ENCODE data around the gene ZFP42.
"Not testable (repeated sequence)": the region's sequence is repeated elsewhere in the genome, so short reads cannot be mapped to it uniquely, and the experiment has no call there.

ZFP42 gene

DNA sequence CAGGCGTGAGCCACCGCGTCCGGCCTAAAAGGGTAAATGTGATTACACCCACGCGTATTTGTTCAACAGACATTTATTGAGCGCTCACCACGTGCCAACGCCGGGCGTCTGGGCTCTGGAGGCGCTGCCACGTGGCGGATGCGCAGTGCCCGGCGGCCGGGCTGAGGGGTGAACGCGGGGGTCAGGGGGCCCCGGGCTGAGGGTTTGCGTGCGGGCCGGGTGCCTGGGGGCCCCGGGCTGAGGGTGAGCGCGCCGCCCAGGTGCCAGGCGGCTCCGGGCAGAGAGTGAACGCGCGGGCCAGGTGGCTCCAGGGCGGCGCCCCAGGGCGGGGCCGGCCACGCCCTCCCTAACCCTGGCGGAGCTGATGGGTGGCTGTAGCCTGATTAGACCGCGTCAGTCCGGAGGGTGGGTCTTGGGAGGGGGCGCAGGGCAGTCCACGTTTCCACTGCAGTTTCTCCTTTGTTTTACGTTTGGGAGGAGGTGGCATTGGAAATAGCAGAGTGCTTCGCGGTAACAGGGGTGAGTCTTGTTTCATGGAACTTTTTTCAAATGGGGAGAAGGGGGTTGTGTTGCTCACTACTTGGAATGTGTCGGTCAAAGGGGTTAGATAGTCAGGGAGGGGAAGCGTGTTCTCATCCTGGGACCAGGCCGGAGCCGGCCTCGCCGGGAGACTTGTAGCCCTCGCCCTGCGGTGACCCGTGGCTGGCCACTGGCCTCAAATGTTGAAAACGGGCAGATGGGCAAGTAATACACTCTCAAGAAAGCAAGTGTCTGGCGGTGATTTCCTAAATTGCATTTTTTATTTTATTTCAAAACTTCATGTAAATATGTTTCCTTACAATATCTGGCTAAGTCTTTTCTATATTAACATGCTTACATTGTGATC, at the start of gene ZFP42:
ZFP42 (plus strand) TSS at position 450 of the 886 bp plus-strand sequence. CDS start 7,037 bp downstream, outside the sequence.
- DNase-seq (ENCODE audit: low read depth in 1 of 2, low spot score in 1 of 2): no peak

DNA sequence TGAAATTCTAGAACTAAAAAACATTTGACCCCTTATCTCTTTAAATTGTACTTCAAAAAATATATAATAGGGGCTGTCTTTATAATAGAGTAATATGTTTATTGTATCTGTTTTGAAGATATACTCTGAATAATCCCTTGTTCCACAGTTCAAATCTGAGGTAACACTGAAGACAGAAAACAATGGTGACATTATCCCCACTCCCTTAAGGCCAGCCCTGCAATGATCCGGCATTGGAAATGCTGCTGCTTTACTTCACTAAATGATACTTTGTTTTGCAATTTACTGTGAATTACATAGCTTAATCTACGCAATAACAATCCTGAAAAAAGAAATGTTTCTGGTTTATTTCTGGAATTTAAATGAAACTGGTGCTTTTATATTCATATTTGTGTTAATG, 34.4 kb upstream of the ZFP42 start:
- DNase-seq (ENCODE audit: low read depth in 1 of 2, low spot score in 1 of 2): no peak

DNA sequence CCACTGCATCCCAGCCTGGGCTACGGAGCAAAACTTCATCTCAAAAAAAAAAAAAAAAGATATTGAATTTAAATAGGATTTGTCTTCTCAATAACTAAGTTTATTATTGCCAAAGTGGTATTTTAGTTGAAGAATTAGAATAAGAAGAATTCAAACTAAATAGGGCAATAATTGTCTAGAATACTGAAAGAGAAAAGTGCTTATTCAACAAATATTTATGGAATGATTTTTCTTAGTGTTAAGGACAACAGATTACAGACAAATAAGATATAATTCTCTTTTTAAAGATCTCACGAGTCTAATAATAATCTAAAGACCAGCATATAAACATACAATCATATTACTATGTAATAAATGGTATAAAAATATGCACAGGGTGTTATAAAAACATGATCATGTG, 33.6 kb upstream of the ZFP42 start:
- DNase-seq (ENCODE audit: low read depth in 1 of 2, low spot score in 1 of 2): no peak

DNA sequence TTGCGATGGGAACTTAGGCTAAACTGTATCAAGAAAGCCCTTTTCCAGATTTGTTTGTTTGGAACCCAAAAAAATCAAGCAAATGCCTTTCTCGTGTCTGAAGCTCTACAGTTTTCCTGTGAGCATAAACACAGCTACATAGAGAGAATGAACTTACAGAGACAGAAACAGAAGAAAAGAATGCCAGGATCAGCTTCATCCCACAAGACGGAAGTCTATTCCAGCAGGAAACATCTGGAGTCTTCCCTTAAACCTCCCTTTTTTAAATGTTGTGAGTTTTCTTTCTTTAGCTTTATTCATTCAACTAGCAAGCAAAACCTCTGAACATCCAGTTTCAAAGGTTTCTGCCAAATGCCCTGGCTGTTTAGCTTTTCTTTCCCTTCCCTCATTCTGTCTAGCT, 32.6 kb upstream of the ZFP42 start:
- no peak for DNase-seq (ENCODE audit: low read depth in 1 of 2, low spot score in 1 of 2)

DNA sequence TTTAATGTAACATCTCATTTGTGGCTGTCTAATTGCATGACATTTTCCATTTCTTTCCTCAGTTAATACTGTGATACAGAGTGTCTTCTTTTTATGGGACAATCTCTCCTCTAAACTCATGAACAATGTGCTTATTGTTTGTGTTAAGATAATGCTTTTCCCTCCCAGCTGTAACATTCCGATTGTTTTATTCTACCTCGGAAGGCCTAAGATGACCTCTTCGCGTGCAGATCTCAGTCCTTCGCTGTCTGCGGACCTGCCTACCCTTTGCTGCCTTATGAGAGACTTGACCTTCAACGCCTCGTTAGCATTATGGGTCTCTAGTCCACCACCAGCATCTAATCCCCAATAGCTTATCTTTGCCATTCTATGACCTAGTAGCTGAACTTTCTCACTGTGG, 29.8 kb upstream of the ZFP42 start:
- no peak for DNase-seq (ENCODE audit: low read depth in 1 of 2, low spot score in 1 of 2)

DNA sequence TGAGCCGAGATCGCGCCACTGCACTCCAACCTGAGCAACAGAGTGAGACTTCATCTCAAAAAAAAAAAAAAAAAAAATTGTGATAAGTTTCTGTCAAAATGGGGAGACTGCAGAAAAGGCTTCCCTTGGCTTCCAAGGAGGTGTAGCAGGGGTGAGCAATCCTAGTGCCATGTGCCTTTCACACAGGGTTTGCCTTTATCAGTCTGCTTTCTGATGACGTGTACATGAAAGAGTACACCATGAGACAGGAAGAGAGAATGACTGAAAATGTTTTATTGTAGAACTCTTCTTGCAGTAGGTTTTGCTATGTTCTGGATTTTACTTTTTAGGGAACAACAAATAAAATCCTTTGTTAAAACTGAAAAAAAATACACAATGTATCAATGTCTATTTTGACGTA, 23.4 kb upstream of the ZFP42 start:
- no peak for DNase-seq (ENCODE audit: low read depth in 1 of 2, low spot score in 1 of 2)

DNA sequence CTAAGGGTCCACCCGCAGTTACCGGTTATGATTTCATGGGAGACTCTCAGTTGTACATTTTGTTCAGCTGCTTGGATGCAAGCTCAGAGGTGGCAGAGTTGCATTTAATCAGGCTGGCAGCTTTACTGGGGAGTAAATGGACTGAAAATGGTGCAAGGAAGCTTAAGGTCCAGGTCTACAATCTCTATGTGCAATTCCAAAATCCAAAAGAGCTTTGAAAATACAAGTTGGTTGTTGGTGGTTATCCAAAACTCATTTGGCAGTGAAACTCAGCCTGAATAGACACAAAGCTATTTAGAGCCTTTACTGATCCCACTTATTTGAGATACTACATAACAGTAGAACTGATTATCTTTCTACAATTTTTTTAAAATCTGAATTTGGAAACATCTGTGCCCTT, 11.8 kb upstream of the ZFP42 start:
- DNase-seq (ENCODE audit: low read depth in 1 of 2, low spot score in 1 of 2): no peak

DNA sequence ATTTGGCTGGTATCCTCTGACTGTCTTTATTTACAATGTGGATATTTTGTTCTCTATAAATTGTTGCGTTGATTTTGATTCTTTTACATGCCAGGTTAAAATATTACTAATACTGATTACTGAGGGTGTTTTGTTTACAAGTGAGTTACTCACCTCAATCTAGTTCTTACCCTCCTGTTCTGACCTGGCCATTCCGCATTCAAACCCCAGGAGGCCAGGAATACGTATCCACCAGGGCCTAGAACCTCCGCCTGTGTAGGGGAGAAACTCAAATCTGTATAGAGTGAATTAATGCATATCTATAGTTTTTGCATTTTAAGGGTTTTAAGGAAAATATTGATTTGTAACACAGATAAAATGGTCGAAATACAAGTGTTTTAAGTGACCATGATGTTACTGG, 2.6 kb upstream of the ZFP42 start:
- no peak for DNase-seq (ENCODE audit: low read depth in 1 of 2, low spot score in 1 of 2)

DNA sequence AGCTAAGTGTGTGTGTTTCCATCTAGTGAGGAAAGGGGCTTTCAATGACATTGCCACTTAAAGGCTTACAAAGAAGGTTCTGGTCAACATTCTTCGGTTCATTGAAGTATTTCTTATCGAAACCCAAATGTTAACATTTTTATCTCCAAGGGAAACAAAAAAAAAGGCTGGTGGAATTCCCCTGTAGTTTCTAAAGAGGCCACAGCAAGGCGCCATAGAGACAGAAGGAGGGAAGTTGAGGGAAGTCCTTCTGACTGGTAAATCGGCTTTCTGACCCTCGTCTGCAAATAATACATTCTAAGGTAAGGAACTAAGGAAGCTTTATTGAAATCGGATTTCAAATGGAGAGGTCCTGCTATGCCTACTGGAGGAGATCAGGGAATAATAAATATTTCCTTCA, 1.7 kb upstream of the ZFP42 start:
- DNase-seq (ENCODE audit: low read depth in 1 of 2, low spot score in 1 of 2): no peak

DNA sequence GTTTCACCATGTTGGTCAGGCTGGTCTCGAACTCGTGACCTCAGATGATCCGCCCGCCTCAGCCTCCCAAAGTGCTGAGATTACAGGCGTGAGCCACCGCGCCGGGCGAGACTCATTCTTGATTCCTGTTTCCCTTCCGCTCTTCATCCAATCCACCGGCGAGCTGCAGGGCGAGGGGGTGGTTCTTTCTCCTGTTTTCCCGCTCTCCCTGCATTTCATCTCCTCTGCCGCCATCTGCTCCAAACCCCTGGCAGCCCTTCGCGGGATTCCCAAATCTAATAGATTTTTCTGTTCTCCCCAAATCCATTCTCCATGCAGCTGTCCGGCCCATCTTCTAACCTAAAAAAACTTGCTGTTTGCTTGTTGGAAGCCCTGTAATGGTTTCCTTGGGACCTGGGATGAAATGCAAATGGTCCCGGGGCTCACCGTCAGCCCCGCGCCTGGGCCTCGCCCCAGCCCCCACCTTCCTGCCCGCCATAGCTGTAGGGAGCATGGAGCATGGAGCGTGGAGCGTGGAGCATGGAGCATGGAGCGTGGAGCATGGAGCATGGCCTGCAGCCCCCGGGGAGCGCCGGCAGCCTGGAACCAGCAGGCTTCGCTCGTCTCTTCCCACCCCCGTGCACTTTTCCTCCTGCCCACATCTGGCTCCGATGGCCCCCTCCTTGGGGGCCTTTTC, 1.1 kb downstream of the ZFP42 start:
- DNase-seq (ENCODE audit: low read depth in 1 of 2, low spot score in 1 of 2): no peak

DNA sequence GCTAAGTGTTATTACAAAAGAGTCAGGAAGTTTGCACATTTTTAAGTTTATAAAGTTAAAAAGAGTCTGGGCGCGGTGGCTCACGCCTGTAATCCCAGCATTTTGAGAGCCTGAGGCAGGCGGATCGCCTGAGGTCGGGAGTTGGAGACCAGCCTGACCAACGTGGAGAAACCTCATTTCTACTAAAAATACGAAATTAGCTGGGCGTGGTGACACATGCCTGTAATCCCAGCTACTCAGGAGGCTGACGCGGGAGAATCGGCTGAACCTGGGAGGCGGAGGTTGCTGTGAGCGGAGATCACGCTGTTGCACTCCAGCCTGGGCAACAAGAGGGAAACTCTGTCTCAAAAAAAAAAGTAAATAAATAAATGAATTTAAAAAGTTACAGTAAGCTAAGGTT, 2.4 kb downstream of the ZFP42 start:
- not testable (repeated sequence) for DNase-seq (ENCODE audit: low read depth in 1 of 2, low spot score in 1 of 2)

DNA sequence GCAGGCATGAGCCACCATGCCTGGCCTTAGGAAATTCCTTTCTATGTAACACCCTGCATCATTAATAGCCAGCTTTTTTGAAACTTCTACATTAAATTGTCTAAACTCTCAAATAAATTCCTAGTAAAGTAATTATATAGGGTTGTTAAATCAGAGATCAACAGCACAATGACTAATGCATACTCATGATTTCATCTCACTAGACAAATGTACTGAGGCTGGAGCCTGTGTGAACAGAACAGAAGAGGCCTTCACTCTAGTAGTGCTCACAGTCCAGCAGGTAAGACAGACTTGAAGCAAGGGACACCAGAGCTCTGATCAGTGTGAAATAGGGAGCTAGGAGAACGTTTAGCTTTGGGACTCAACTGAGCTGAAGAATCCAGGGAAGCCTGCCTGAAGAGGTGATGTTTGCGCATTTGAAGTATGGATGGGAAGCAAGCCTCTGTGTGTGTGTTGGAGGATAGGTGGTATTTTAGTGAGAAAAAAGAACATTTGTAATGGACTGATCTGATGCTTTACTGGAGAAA, 3.9 kb downstream of the ZFP42 start:
- DNase-seq (ENCODE audit: low read depth in 1 of 2, low spot score in 1 of 2): no peak

DNA sequence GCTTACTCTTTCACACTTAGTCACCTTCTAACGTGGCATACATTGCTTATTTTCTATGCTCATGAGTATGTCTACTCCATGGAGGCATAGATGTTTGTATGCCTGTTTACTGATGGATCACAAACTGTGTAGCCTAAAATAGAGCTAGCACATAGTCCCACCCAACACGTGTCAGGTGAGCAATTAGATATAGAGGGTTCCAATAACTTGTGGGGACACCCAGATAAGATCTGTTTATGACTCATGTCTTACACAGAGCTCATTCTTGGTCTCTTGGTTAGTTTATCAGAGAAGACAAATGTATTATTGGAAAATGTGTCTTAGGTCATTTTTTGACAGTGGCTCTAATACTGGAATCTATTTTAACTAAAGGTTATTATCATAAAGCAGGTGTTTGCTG, 6.8 kb downstream of the ZFP42 start:
- DNase-seq (ENCODE audit: low read depth in 1 of 2, low spot score in 1 of 2): no peak

DNA sequence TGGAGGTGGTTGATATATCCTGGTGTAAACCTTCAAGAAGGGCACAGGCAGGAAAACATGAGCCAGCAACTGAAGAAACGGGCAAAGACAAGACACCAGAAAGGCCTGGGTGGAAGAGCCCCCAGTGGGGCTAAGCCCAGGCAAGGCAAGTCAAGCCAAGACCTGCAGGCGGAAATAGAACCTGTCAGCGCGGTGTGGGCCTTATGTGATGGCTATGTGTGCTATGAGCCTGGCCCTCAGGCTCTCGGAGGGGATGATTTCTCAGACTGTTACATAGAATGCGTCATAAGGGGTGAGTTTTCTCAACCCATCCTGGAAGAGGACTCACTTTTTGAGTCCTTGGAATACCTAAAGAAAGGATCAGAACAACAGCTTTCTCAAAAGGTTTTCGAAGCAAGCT, 7.2 kb downstream of the ZFP42 start:
- DNase-seq (ENCODE audit: low read depth in 1 of 2, low spot score in 1 of 2): no peak

DNA sequence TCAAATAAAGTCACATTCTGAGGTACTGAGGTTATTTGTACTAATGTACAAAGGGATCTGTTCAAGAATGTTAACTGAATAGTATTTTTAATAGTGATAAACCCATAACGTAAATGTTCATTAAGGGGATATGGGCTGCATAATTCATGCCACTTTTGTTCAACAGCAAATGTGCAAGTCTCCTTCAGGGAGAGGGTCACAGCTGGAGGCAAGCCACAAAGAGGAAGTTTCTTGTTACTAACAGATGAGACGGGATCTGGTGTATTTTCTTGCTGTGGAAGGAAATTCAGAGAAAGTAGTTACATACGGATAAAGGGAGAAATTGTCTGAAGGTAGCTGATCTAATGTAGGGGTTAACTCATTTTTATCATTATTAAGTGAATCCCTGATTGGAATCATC, 10.0 kb downstream of the ZFP42 start:
- DNase-seq (ENCODE audit: low read depth in 1 of 2, low spot score in 1 of 2): no peak

DNA sequence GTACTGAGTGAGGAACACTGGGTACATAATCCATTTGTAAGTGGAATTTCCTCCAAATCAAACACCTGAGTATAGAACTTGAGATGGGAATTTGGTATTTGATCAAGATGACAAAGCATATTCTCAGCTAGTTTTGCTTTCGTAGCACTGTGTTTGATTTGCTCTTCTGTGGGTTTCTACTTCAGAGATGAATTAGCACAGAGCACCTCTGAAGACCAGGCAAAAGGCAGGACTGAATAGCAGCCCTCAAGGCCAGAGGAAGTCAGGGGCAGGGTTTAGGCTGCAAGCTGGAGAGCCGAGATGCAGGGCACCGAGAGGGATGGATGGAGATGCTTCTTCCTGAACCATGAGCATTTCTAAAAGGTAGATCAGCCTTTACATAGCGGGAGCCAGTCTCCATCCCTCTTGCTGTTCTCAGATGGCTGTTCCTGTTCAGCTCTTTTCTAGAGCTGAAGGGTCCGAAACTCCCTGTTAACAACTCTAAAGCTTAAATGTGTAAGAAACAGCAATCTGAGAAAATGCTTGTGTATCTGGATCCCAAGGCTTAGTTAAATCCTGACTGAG, 10.8 kb downstream of the ZFP42 start:
- DNase-seq (ENCODE audit: low read depth in 1 of 2, low spot score in 1 of 2): no peak

DNA sequence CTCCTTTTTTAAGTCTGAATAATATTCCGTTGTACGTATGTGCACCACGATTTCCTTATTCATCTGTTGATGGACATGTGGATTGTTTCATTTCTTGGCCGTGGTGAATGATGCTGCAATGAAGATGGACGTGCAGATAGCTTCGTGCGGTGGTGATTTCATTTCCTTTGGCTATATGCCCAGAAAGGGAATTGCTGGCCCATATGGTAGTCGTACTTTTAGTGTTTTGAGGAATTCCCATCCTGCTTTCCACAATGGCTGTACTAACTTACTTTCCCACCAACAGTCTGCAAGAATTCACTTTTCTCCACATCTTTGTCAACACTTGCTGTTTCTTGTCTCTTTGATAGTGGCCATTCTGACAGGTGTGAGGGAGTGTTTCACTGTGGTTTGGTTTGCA, 12.8 kb downstream of the ZFP42 start:
- no peak for DNase-seq (ENCODE audit: low read depth in 1 of 2, low spot score in 1 of 2)

DNA sequence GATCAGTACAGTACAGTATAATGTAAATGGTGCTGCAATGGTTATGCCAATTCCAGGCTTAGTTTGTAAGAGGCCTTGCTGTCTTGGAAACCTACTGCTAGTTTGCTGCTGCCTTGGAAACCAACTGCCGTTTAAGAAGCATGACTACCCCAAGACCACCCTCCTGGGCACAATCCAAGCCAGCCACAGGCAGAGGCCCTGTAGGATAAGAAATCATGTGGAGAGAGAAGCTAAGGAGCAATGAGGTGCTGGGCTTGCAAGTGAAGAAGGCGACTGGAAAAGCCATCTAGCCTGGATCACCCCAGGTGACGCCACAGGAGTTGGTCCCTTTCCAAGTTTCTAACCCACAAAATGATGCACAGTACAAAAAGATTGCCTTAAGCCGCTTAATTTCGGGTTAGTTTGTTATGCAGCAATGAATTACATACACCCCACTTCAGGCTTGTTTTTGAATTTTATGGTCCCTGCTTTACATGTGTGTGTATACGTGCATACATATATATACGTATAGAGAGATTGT, 16.9 kb downstream of the ZFP42 start:
- DNase-seq (ENCODE audit: low read depth in 1 of 2, low spot score in 1 of 2): no peak

DNA sequence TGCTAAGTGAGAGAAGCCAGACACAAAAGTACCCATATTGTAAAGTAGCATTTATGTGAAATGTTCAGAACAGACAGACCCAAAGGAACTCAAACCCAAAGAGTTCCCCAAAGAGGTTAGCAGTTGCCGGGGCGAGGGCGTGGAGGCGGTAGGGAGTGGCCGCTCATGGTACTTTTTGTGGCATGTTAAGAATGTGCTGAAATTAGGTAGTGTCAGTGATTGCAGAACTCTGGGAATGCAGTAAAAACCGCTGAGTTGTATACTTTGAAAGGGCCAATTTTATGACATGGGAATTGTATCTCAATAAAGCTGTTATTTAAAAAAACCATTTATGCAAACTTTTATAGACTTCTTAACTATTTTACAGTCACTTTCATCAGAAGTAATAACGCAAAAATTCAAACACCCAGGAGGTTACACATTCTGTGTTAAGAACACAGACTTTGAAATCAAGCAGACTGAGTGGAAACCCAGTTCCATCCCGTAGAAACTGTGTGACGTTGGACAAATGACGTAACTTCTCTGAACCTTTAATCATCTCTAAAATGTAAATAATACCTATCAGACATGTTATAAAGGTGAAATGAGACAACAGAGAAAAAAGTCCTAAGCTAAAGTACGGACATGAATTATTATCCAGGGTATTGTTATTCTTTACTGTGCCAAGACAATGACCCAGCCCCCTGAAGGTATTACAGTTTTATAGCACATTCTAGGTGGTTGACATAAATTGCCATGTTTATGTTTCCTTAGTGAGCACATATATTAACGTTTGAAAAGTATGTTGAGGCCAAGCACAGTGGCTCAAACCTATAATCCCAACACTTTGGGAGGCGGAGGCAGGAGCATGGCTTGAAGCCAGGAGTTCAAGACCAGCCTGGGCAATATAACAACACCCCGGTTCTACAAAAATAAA, 19.7 kb downstream of the ZFP42 start:
- no peak for DNase-seq (ENCODE audit: low read depth in 1 of 2, low spot score in 1 of 2)

DNA sequence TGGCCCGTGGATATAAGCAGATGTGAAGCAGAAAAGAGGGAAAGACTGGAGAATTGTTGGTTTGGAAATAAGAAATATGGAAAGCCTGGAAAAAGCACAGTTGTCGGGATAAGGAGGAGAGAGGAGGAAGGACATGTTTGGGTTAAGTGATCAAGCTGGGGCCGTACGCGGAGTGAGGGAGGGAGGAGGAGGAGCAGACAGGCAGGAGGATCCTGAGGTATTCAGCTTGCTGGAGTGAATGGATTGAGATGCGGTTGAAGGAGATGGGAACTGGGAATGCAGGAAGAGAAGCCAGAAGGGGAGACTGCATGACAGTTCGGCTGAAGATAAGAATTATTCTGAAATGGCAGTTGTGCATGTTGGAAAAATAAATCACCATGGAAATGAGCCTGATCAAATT, 21.2 kb downstream of the ZFP42 start:
- DNase-seq (ENCODE audit: low read depth in 1 of 2, low spot score in 1 of 2): no peak

DNA sequence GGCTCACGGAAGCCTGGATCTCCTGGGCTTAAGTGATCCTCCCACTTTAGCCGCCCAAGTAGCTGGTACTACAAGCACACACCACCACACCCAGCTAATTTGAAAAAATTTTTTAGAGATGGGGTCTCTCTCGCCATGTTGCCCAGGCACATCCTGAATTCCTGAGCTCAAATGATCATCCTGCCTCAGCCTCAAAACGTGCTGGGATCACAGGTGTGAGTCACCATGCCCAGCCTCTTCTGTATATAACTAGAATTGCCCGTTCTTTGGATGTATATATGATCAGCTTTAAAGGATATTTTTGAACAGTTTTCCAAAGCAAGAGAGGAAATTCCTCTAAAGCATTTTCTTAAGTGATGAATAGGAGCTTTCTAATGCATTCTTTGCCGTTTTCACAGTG, 22.7 kb downstream of the ZFP42 start:
- no peak for DNase-seq (ENCODE audit: low read depth in 1 of 2, low spot score in 1 of 2)

Data from activated CD4-positive, alpha-beta T cell treated with anti-CD3 and anti-CD28 coated beads, Interleukin-2, amount 50 U/mL, for 24 hours (primary cell).